HEK293 (cell line): ENCODE measurements around the gene FSTL4.

Experiments
- KLF1 ChIP-seq: fragments of 450-650 bp; formaldehyde crosslinking; IDR thresholded peaks from 2 replicates; pipeline ENCODE4 v1.5.1; 2016; ENCODE audit warnings: missing biosample characterization, missing genetic modification characterization
- SP7 ChIP-seq: fragments of 450-650 bp; formaldehyde crosslinking; IDR thresholded peaks from 2 replicates; pipeline ENCODE4 v1.5.1; 2016; ENCODE audit warnings: missing biosample characterization, missing genetic modification characterization
- YY1 ChIP-seq: fragments of 450-650 bp; formaldehyde crosslinking; IDR thresholded peaks from 2 replicates; pipeline ENCODE4 v1.5.1; 2018; ENCODE audit warnings: missing biosample characterization, missing genetic modification characterization
- ZNF175 ChIP-seq: fragments of 450-650 bp; formaldehyde crosslinking; IDR thresholded peaks from 2 replicates; pipeline ENCODE4 v1.5.1; 2016; ENCODE audit warnings: missing biosample characterization, missing genetic modification characterization
- ZNF274 ChIP-seq, 2 experiments: fragments of 200-500 bp in 1 of 2; fragments of 450-650 bp in 1 of 2; sonication (Bioruptor generic) in 1 of 2; formaldehyde crosslinking in 1 of 2; IDR thresholded peaks; 2 replicates each; pipeline versions ENCODE4 v1.5.1 to v1.6.1; 2014 to 2016; ENCODE audit warnings: borderline replicate concordance in 1 of 2, inconsistent platforms in 1 of 2, low read length in 1 of 2, missing biosample characterization in 1 of 2, missing genetic modification characterization in 1 of 2
- ZSCAN30 ChIP-seq: fragments of 450-650 bp; IDR thresholded peaks from 2 replicates; pipeline ENCODE4 v1.5.1; 2018; ENCODE audit warnings: missing biosample characterization, mild to moderate bottlenecking, missing genetic modification characterization, moderate library complexity
- TF ChIP-seq, protein P1 (sequence below): fragments of 450-650 bp; formaldehyde crosslinking; IDR thresholded peaks from 2 replicates; pipeline ENCODE4 v1.5.1; 2016; ENCODE audit warnings: missing biosample characterization, missing genetic modification characterization, low read depth
- TF ChIP-seq, protein P2 (sequence below): fragments of 450-650 bp; formaldehyde crosslinking; IDR thresholded peaks from 2 replicates; pipeline ENCODE4 v1.5.1; 2016; ENCODE audit warnings: missing biosample characterization, missing genetic modification characterization
- TF ChIP-seq, protein P3 (sequence below): fragments of 450-650 bp; formaldehyde crosslinking; IDR thresholded peaks from 2 replicates; pipeline ENCODE4 v1.5.1; 2016; ENCODE audit warnings: missing biosample characterization, missing genetic modification characterization
- TF ChIP-seq, protein P4 (sequence below): fragments of 450-650 bp; formaldehyde crosslinking; IDR thresholded peaks from 2 replicates; pipeline ENCODE4 v1.5.1; 2016; ENCODE audit warnings: missing biosample characterization, missing genetic modification characterization
- TF ChIP-seq, protein P5 (sequence below): fragments of 450-650 bp; formaldehyde crosslinking; IDR thresholded peaks from 2 replicates; pipeline ENCODE4 v1.5.1; 2016; ENCODE audit warnings: missing biosample characterization, missing genetic modification characterization

DNA sequence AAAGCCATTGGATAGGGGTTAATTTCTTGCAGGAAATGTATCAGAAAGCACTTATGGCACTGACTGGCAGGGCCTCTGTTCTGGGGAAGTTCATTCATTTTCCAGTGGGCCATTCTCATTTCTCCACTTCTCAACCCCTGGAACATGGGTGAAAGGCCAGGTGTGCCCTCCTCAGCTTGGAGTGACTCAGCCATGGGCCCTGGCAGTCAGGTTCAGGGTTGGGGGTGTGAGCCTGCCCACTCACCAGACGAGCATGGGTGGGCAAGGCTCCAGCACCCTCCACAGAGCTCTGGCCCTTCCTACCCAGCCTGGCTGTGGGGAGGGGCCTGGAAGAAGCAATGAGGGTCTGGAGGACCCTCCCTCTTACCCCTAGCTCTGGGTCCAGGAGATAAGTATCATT lies 386.2 kb downstream of the FSTL4 start:
- TF ChIP-seq SP7 (tag by site-specific recombination) = no peak
- TF ChIP-seq, protein P1, sequence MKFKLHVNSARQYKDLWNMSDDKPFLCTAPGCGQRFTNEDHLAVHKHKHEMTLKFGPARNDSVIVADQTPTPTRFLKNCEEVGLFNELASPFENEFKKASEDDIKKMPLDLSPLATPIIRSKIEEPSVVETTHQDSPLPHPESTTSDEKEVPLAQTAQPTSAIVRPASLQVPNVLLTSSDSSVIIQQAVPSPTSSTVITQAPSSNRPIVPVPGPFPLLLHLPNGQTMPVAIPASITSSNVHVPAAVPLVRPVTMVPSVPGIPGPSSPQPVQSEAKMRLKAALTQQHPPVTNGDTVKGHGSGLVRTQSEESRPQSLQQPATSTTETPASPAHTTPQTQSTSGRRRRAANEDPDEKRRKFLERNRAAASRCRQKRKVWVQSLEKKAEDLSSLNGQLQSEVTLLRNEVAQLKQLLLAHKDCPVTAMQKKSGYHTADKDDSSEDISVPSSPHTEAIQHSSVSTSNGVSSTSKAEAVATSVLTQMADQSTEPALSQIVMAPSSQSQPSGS (tag by site-specific recombination) = no peak
- TF ChIP-seq ZSCAN30 (tag by site-specific recombination) = no peak
- TF ChIP-seq ZNF274 (IDR thresholded peaks at IDR 0.05; ENCODE audit: low read length) = no peak
- TF ChIP-seq ZNF274 (tag by site-specific recombination; IDR thresholded peaks at IDR 0.05; ENCODE audit: borderline replicate concordance) = no peak
- TF ChIP-seq ZNF175 (tag by site-specific recombination) = no peak
- TF ChIP-seq, protein P2, sequence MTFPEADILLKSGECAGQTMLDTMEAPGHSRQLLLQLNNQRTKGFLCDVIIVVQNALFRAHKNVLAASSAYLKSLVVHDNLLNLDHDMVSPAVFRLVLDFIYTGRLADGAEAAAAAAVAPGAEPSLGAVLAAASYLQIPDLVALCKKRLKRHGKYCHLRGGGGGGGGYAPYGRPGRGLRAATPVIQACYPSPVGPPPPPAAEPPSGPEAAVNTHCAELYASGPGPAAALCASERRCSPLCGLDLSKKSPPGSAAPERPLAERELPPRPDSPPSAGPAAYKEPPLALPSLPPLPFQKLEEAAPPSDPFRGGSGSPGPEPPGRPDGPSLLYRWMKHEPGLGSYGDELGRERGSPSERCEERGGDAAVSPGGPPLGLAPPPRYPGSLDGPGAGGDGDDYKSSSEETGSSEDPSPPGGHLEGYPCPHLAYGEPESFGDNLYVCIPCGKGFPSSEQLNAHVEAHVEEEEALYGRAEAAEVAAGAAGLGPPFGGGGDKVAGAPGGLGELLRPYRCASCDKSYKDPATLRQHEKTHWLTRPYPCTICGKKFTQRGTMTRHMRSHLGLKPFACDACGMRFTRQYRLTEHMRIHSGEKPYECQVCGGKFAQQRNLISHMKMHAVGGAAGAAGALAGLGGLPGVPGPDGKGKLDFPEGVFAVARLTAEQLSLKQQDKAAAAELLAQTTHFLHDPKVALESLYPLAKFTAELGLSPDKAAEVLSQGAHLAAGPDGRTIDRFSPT = no peak
- TF ChIP-seq, protein P3, sequence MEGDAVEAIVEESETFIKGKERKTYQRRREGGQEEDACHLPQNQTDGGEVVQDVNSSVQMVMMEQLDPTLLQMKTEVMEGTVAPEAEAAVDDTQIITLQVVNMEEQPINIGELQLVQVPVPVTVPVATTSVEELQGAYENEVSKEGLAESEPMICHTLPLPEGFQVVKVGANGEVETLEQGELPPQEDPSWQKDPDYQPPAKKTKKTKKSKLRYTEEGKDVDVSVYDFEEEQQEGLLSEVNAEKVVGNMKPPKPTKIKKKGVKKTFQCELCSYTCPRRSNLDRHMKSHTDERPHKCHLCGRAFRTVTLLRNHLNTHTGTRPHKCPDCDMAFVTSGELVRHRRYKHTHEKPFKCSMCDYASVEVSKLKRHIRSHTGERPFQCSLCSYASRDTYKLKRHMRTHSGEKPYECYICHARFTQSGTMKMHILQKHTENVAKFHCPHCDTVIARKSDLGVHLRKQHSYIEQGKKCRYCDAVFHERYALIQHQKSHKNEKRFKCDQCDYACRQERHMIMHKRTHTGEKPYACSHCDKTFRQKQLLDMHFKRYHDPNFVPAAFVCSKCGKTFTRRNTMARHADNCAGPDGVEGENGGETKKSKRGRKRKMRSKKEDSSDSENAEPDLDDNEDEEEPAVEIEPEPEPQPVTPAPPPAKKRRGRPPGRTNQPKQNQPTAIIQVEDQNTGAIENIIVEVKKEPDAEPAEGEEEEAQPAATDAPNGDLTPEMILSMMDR (tag by site-specific recombination) = no peak
- no peak for TF ChIP-seq YY1
- TF ChIP-seq, protein P4, sequence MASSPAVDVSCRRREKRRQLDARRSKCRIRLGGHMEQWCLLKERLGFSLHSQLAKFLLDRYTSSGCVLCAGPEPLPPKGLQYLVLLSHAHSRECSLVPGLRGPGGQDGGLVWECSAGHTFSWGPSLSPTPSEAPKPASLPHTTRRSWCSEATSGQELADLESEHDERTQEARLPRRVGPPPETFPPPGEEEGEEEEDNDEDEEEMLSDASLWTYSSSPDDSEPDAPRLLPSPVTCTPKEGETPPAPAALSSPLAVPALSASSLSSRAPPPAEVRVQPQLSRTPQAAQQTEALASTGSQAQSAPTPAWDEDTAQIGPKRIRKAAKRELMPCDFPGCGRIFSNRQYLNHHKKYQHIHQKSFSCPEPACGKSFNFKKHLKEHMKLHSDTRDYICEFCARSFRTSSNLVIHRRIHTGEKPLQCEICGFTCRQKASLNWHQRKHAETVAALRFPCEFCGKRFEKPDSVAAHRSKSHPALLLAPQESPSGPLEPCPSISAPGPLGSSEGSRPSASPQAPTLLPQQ (tag by site-specific recombination) = no peak
- TF ChIP-seq KLF1 = no peak
- TF ChIP-seq, protein P5, sequence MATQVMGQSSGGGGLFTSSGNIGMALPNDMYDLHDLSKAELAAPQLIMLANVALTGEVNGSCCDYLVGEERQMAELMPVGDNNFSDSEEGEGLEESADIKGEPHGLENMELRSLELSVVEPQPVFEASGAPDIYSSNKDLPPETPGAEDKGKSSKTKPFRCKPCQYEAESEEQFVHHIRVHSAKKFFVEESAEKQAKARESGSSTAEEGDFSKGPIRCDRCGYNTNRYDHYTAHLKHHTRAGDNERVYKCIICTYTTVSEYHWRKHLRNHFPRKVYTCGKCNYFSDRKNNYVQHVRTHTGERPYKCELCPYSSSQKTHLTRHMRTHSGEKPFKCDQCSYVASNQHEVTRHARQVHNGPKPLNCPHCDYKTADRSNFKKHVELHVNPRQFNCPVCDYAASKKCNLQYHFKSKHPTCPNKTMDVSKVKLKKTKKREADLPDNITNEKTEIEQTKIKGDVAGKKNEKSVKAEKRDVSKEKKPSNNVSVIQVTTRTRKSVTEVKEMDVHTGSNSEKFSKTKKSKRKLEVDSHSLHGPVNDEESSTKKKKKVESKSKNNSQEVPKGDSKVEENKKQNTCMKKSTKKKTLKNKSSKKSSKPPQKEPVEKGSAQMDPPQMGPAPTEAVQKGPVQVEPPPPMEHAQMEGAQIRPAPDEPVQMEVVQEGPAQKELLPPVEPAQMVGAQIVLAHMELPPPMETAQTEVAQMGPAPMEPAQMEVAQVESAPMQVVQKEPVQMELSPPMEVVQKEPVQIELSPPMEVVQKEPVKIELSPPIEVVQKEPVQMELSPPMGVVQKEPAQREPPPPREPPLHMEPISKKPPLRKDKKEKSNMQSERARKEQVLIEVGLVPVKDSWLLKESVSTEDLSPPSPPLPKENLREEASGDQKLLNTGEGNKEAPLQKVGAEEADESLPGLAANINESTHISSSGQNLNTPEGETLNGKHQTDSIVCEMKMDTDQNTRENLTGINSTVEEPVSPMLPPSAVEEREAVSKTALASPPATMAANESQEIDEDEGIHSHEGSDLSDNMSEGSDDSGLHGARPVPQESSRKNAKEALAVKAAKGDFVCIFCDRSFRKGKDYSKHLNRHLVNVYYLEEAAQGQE (tag by site-specific recombination) = no peak
